Measurements from ENCODE around the gene GRK6.
A peak's percentile ranks its signal among the peaks of the same experiment; 100 is the strongest.

GRK6 gene

GRCh38 chr5:177427211-177427822 is 841 bp downstream of the GRK6 start:
- DNase-seq: peak; percentile 65

GRCh38 chr5:177427919-177428573 is 1.6 kb downstream of the GRK6 start:
- DNase-seq: no peak

GRCh38 chr5:177428574-177429217 is 2.2 kb downstream of the GRK6 start:
- DNase-seq: no peak

GRCh38 chr5:177429248-177430040 is 3.0 kb downstream of the GRK6 start:
- no peak for DNase-seq

GRCh38 chr5:177430140-177430951 is 3.9 kb downstream of the GRK6 start:
- no peak for DNase-seq

GRCh38 chr5:177430972-177431316 is 4.5 kb downstream of the GRK6 start:
- no peak for DNase-seq

GRCh38 chr5:177431317-177432142 is 5.1 kb downstream of the GRK6 start:
- DNase-seq: no peak

GRCh38 chr5:177432143-177432838 is 5.8 kb downstream of the GRK6 start:
- DNase-seq: no peak

GRCh38 chr5:177432839-177433657 is 6.6 kb downstream of the GRK6 start:
- no peak for DNase-seq

- DNase-seq: no peak
Observed at GRCh38 chr5:177433658-177434217, 7.3 kb downstream of the GRK6 start.

- no peak for DNase-seq
Observed at GRCh38 chr5:177434437-177434836, 8.0 kb downstream of the GRK6 start.

GRCh38 chr5:177434942-177435738 is 8.7 kb downstream of the GRK6 start:
- no peak for DNase-seq

GRCh38 chr5:177435847-177436536 is 9.5 kb downstream of the GRK6 start:
- DNase-seq: no peak

- no peak for DNase-seq
Observed at GRCh38 chr5:177437623-177438022, 11.1 kb downstream of the GRK6 start.

GRCh38 chr5:177438468-177438867 is 12.0 kb downstream of the GRK6 start:
- no peak for DNase-seq

GRCh38 chr5:177439518-177440053 is 13.1 kb downstream of the GRK6 start:
- DNase-seq: no peak

- DNase-seq: no peak
Observed at GRCh38 chr5:177440211-177440989, 13.9 kb downstream of the GRK6 start.

All from DMS53 (cell line).